GM19240 (cell line): ENCODE measurements around the gene IFNGR2.
A peak's percentile ranks its signal among the peaks of the same experiment; 100 is the strongest.
"Not testable (repeated sequence)": the region's sequence is repeated elsewhere in the genome, so short reads cannot be mapped to it uniquely, and the experiment has no call there.

ENCODE experiments used
- DNase-seq: peaks from one replicate; pipeline ENCODE4 v3.0.0; 2011; ENCODE audit warnings: low spot score; ENCODE audit not compliant: insufficient read length

The IFNGR2 gene

GRCh38 chr21:33434770-33435360, 31.7 kb downstream of the IFNGR2 start:
- peak; percentile 77 for DNase-seq

GRCh38 chr21:33437140-33437539, 33.9 kb downstream of the IFNGR2 start:
- DNase-seq, result no peak

- peak; percentile 30 for DNase-seq
Measured at GRCh38 chr21:33441489-33442477, 38.6 kb downstream of the IFNGR2 start.

- DNase-seq, result no peak
Measured at GRCh38 chr21:33443194-33443593, 40.0 kb downstream of the IFNGR2 start.

- DNase-seq, result no peak
Measured at GRCh38 chr21:33444499-33444898, 41.3 kb downstream of the IFNGR2 start.

- not testable (repeated sequence) for DNase-seq
Measured at GRCh38 chr21:33446620-33447019, 43.4 kb downstream of the IFNGR2 start.

- DNase-seq, result no peak
Measured at GRCh38 chr21:33449616-33450015, 46.4 kb downstream of the IFNGR2 start.

- DNase-seq, result no peak
Measured at GRCh38 chr21:33451634-33452071, 48.4 kb downstream of the IFNGR2 start.

- DNase-seq, result no peak
Measured at GRCh38 chr21:33452362-33452761, 49.1 kb downstream of the IFNGR2 start.

GRCh38 chr21:33455686-33456446, 52.7 kb downstream of the IFNGR2 start:
- no peak for DNase-seq

- no peak for DNase-seq
Measured at GRCh38 chr21:33458861-33459260, 55.6 kb downstream of the IFNGR2 start.

GRCh38 chr21:33461538-33462250, 58.5 kb downstream of the IFNGR2 start:
- no peak for DNase-seq

- DNase-seq, result not testable (repeated sequence)
Measured at GRCh38 chr21:33469183-33469582, 66.0 kb downstream of the IFNGR2 start.

GRCh38 chr21:33470701-33471100, 67.5 kb downstream of the IFNGR2 start:
- no peak for DNase-seq

- no peak for DNase-seq
Measured at GRCh38 chr21:33473344-33473743, 70.1 kb downstream of the IFNGR2 start.

GRCh38 chr21:33477066-33477465, 73.9 kb downstream of the IFNGR2 start:
- DNase-seq, result no peak

- no peak for DNase-seq
Measured at GRCh38 chr21:33478182-33478581, 75.0 kb downstream of the IFNGR2 start.

- peak; percentile 10 for DNase-seq
Measured at GRCh38 chr21:33478935-33479678, 75.9 kb downstream of the IFNGR2 start.

- peak; percentile 83 for DNase-seq
Measured at GRCh38 chr21:33479679-33480480, 76.7 kb downstream of the IFNGR2 start, which contains the start of gene TMEM50B. Gene TMEM50B (minus strand): TSS chr21:33479974. CDS start chr21:33468885, 11,089 bp downstream.
